ENCODE data around the gene MPHOSPH10. TPM values are rescaled to one million over a fixed set of nuclear protein-coding genes. Genes with fewer than 3 reads are reported as not detected.
A peak's percentile ranks its signal among the peaks of the same experiment; 100 is the strongest.
"Not testable (repeated sequence)": the region's sequence is repeated elsewhere in the genome, so short reads cannot be mapped to it uniquely, and the experiment has no call there.

MPHOSPH10 gene
- total and polyA plus RNA-seq, 8 donors: 11.6 to 22.5 (median 14.5) TPM

DNA sequence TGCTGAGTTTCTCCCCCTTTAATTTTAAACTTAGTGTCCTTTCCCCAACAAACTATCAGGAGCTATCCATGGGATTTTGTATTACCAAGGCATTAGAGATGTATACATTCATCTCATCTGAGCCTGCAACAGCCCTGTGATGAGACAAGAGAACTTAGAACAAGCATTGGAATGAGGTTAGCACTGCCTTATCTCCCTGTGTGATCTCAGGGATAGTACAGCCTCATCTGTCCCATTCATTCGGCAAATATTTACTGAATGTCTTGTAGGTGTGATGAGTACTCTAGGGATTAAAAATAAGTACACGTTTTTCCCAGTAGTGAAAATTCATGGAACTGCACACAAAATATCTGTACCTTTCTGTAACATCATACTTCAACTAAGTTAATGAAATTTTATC lies 50.9 kb downstream of the MPHOSPH10 start:
- intact Hi-C loops (cut with DNase I): no loop called here
- no peak for ATAC-seq

DNA sequence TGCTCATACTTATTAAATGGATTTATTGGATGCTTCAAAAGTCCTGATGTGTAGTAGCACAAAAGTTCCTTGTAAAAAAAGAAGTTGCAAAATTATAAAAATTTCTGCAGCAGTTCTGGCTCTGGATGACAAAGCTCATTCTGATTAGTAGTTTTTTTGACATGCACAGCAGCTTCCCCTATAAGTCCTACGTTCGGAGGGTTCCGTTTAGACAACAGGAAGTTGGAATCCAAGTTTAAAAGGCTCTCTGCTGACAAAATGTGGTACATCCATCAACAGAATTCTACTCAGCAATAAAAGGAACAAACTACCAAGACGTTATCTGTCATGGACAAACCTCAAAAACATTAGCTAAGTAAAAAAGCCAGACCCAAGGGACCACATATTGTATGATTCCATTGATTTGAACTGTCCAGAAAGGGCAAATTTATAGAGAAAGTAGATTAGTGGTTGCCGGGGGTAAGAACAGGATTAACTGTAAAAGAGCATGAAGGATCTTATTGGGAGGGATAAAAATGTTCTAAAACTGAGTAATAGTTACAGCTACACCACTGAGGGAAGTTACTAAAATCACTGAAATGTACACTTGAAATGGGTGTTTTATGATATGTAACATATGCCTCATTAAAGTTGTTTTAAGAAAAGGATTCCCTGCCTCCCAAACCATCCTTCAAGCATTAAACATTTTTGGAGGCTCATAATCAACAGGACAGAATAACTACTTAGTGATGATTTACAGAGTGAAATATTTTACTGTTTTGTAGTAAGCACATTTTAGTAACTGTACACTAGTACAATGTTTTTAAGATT lies 53.1 kb downstream of the MPHOSPH10 start:
- DNase-seq; H3K4me1 ChIP-seq; H3K9me3 ChIP-seq; H3K4me3 ChIP-seq; H3K27me3 ChIP-seq; H3K36me3 ChIP-seq; intact Hi-C loops (cut with DNase I); H3K27ac ChIP-seq: not testable (repeated sequence)
- WGBS, 2 donors: 74% methylated on average over 2 of the region's 5 CpGs
- FAIRE-seq: peak; percentile 13
- ATAC-seq: peak in 2 of 4 donors; percentile 46 to 52

More for the DNA sequence above, 50.9 kb downstream of the MPHOSPH10 start:
- no peaks in the 10 kb centered on the region for H3K27me3 ChIP-seq
- H3K4me3 ChIP-seq: no peak overlapping the region
- DNase-seq (no peak), FAIRE-seq (no peak)
- no peak overlapping the region for H3K27ac ChIP-seq
- no peaks in the 10 kb centered on the region for H3K4me1 ChIP-seq
- TF ChIP-seq, protein P1, sequence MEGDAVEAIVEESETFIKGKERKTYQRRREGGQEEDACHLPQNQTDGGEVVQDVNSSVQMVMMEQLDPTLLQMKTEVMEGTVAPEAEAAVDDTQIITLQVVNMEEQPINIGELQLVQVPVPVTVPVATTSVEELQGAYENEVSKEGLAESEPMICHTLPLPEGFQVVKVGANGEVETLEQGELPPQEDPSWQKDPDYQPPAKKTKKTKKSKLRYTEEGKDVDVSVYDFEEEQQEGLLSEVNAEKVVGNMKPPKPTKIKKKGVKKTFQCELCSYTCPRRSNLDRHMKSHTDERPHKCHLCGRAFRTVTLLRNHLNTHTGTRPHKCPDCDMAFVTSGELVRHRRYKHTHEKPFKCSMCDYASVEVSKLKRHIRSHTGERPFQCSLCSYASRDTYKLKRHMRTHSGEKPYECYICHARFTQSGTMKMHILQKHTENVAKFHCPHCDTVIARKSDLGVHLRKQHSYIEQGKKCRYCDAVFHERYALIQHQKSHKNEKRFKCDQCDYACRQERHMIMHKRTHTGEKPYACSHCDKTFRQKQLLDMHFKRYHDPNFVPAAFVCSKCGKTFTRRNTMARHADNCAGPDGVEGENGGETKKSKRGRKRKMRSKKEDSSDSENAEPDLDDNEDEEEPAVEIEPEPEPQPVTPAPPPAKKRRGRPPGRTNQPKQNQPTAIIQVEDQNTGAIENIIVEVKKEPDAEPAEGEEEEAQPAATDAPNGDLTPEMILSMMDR (IDR thresholded peaks at IDR 0.05): no peak
- no peaks in the 10 kb centered on the region for H3K9me3 ChIP-seq
- WGBS, 2 donors: 59 to 60% methylated on average over 2 of the region's 2 CpGs
- no peaks in the 10 kb centered on the region for H3K36me3 ChIP-seq

DNA sequence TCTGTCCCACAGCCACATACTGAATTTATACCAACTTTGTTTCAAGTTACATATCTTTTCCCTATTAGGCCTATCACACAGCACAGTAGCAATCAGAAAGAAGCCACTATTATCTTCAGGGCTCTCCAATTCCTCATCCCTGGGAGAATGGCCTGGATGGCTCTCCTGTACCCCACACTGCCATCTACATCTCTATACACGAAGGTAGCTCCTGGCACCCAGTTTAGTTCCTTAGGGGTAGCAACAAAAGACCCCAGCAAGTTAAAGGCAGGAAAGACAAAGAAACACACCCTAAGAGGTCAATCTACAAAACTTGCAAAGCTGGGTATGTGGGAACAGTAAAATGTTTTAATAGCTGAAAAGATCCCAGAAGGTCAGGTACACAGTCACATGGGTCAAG lies 56.5 kb downstream of the MPHOSPH10 start:
- Histone ChIP-seq H3K9me3 (no peaks in the 10 kb centered on the region), H3K4me3 (no peak overlapping the region), H3K4me1 (no peaks in the 10 kb centered on the region), H3K36me3 (peaks cover 0 to 15% (median 0%) of the 10 kb centered on the region in 3 donors), H3K27ac (no peak overlapping the region), H3K27me3 (no peaks in the 10 kb centered on the region)
- ATAC-seq: no peak
- FAIRE-seq: no peak
- no peak for DNase-seq
- intact Hi-C loops (cut with DNase I): no loop called here
- TF ChIP-seq, protein P1 (IDR thresholded peaks at IDR 0.05): no peak
- 73 to 76% methylated on average over 1 of the region's 1 CpG for WGBS, 2 donors

DNA sequence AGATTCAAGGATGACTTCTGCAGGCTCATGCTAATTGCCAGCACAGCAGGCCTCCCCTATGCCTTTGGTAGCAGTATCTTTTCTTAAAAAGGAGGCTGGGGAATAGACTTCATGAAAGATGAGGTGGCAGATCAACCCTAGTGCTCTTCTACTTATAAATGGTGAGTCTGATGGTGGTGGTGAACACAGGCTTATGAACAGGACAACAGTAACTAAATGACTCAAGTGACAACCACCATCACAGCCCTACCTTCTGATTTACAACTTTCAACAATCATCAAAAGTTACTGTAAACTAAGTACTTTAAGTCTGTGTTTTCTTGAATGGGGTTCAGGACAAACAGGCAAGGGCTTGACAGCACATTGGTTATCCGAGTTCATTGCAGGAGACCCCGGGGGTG lies 57.2 kb downstream of the MPHOSPH10 start:
- peaks cover 0 to 15% (median 0%) of the 10 kb centered on the region in 3 donors for H3K36me3 ChIP-seq
- H3K27me3 ChIP-seq: no peaks in the 10 kb centered on the region
- no peaks in the 10 kb centered on the region for H3K4me1 ChIP-seq
- TF ChIP-seq, protein P1 (IDR thresholded peaks at IDR 0.05): no peak
- WGBS, 2 donors: 79 to 95% methylated on average over 2 of the region's 2 CpGs
- H3K4me3 ChIP-seq: no peak overlapping the region
- no peaks in the 10 kb centered on the region for H3K9me3 ChIP-seq
- FAIRE-seq: no peak
- no peak for ATAC-seq
- intact Hi-C loops (cut with DNase I): no loop called here
- DNase-seq: no peak
- H3K27ac ChIP-seq: no peak overlapping the region

GRCh38 chr2:71190656-71191569 lies 60.5 kb downstream of the MPHOSPH10 start:
- Histone ChIP-seq H3K9me3 (no peaks in the 10 kb centered on the region), H3K27ac (no peak overlapping the region), H3K36me3 (peaks cover 0 to 15% (median 0%) of the 10 kb centered on the region in 3 donors), H3K4me1 (no peaks in the 10 kb centered on the region), H3K27me3 (no peaks in the 10 kb centered on the region), H3K4me3 (no peak overlapping the region)
- intact Hi-C loops (cut with DNase I): no loop called here
- 64 to 69% methylated on average over 3 of the region's 3 CpGs for WGBS, 2 donors
- no peak for DNase-seq
- TF ChIP-seq, protein P1 (IDR thresholded peaks at IDR 0.05): no peak
- ATAC-seq: peak in 3 of 4 donors; percentile 47 to 71 (median 51)
- no peak for FAIRE-seq
